Small intestine (tissue), 7 donors: ENCODE data around the gene FIGN. TPM values are rescaled to one million over a fixed set of nuclear protein-coding genes. Genes with fewer than 3 reads are reported as not detected.

Source experiments
- DNase-seq, 2 donors: peaks; one replicate each; pipeline versions ENCODE4 v3.0.0 to v3.0.0-alpha.2; 2013
- FAIRE-seq: peaks from 2 replicates; lab custom pipeline; 2012; peaks lifted over from hg19 to GRCh38; lab: Jason Lieb, UNC
- H3K27ac ChIP-seq, 3 donors: one replicate each; pipeline ENCODE4 v1.5.1; 2013; ENCODE audit warnings: low read length in 2 of 3, mild to moderate bottlenecking in 2 of 3, control low read depth in 1 of 3, inconsistent platforms in 1 of 3, low read depth in 1 of 3, moderate library complexity in 1 of 3
- H3K27me3 ChIP-seq, 3 donors: one replicate each; pipeline ENCODE4 v1.6.1; 2013; ENCODE audit warnings: low read length in 3 of 3, inconsistent platforms in 1 of 3; ENCODE audit not compliant: control insufficient read depth in 3 of 3, insufficient read depth in 3 of 3
- H3K36me3 ChIP-seq, 3 donors: one replicate each; pipeline ENCODE4 v1.6.1; 2013; ENCODE audit warnings: low read length in 3 of 3, inconsistent platforms in 1 of 3, low read depth in 1 of 3, mild to moderate bottlenecking in 1 of 3, moderate library complexity in 1 of 3; ENCODE audit not compliant: control insufficient read depth in 3 of 3, insufficient read depth in 2 of 3
- H3K4me1 ChIP-seq, 3 donors: one replicate each; pipeline ENCODE4 v1.6.1; 2013; ENCODE audit warnings: low read length in 2 of 3, inconsistent platforms in 1 of 3, low read depth in 1 of 3, mild to moderate bottlenecking in 1 of 3, moderate library complexity in 1 of 3; ENCODE audit not compliant: control insufficient read depth in 3 of 3, insufficient read depth in 2 of 3
- H3K4me3 ChIP-seq, 3 donors: one replicate each; pipeline ENCODE4 v1.5.1; 2013; ENCODE audit warnings: low read length in 3 of 3, control low read depth in 1 of 3, inconsistent platforms in 1 of 3, low read depth in 1 of 3, mild to moderate bottlenecking in 1 of 3, moderate library complexity in 1 of 3
- H3K9me3 ChIP-seq, 2 donors: one replicate each; pipeline ENCODE4 v1.6.1; 2013; ENCODE audit warnings: low read depth in 1 of 2, low read length in 1 of 2; ENCODE audit not compliant: control insufficient read depth in 2 of 2, insufficient read depth in 1 of 2
- WGBS, 3 donors: extraction: QIAGEN DNeasy Blood & Tissue Kit; methylation state at CpG; one replicate each; pipeline ENCODE4 v1.1.7; 2013; 5-methylcytosine and 5-hydroxymethylcytosine counted together
- polyA plus RNA-seq, 4 donors: library from polyadenylated mRNA; stranded (reverse) in 3 of 4; unstranded in 1 of 4; fragments of 200-250 nt in 3 of 4; fragments of 120-200 nt in 1 of 4; gene quantifications; one replicate each; pipeline versions ENCODE4 v1.2.1 to v1.2.3, GENCODE V29; 2013
- donor health status: healthy with polysubstance abuse.
- donor health status: control.
- donor health status: control.
- donor health status: Bipolar disorder and iron deficiency.
- donor health status: healthy.

FIGN gene
- polyA plus RNA-seq, 4 donors: 0.27 to 1.0 (median 0.64) TPM; not detected in 1

GRCh38 chr2:163733956-163734355 is 1.9 kb downstream of the FIGN start:
- H3K27ac ChIP-seq: no peak overlapping the region

DNA sequence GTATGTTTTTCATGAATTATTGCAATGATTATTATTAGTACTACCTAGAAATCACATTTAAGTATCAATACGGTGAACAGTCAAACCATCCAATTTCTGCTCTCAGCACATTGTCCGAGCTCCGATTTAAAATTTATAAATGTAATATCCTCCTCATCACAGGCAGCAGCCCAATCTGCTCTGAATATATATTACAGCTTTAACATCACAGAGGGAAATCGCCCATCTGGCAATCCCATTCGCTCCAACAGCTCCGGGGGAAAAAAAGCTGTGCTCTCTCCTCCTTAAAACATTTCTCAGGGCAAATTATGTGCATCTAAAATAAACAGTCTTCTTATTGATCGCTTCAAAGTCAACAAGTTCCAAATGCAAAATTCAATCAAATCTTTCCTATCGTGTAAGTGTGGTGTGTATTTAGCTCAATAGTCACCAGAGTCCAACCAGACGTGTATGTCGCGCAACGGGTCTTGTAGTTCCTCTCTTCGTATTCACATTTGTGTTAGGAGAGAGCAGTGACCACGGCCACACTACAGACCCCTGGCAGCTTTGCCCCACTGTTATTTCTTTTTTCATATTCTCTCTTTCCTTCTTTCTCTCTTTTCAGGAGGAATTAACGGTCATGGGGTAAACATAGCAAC is 2.4 kb downstream of the FIGN start:
- FAIRE-seq (no peak), DNase-seq (no peak)
- no peak overlapping the region for H3K4me3 ChIP-seq
- H3K27ac ChIP-seq: peak overlapping the region in 1 of 3 donors; percentile 52
- H3K9me3 ChIP-seq: no peaks in the 10 kb centered on the region
- 54 to 68% (median 66%) methylated on average over 15 of the region's 15 CpGs for WGBS, 3 donors
- H3K36me3 ChIP-seq: no peaks in the 10 kb centered on the region
- peaks cover 0 to 19% (median 3%) of the 10 kb centered on the region in 3 donors for H3K27me3 ChIP-seq
- peaks cover 0 to 7% (median 0%) of the 10 kb centered on the region in 3 donors for H3K4me1 ChIP-seq

More at GRCh38 chr2:163733956-163734355, 1.9 kb downstream of the FIGN start:
- H3K36me3 ChIP-seq: no peaks in the 10 kb centered on the region
- no peak overlapping the region for H3K4me3 ChIP-seq
- DNase-seq (no peak), FAIRE-seq (no peak)
- WGBS, 3 donors: 56 to 75% (median 71%) methylated on average over 5 of the region's 5 CpGs
- H3K27me3 ChIP-seq: peaks cover 0 to 19% (median 3%) of the 10 kb centered on the region in 3 donors
- H3K9me3 ChIP-seq: no peaks in the 10 kb centered on the region
- peaks cover 0 to 7% (median 0%) of the 10 kb centered on the region in 3 donors for H3K4me1 ChIP-seq

- peaks cover 0 to 7% (median 0%) of the 10 kb centered on the region in 3 donors for H3K4me1 ChIP-seq
- whole genome bisulfite sequencing, 3 donors: 50 to 57% (median 52%) methylated on average over 4 of the region's 4 CpGs
- H3K9me3 ChIP-seq: no peaks in the 10 kb centered on the region
- no peak overlapping the region for H3K4me3 ChIP-seq
- FAIRE-seq: no peak
- DNase-seq: no peak
- no peaks in the 10 kb centered on the region for H3K36me3 ChIP-seq
- peaks cover 0 to 19% (median 3%) of the 10 kb centered on the region in 3 donors for H3K27me3 ChIP-seq
- H3K27ac ChIP-seq: peak overlapping the region in 1 of 3 donors; percentile 49
Observed at GRCh38 chr2:163732727-163733126, 3.1 kb downstream of the FIGN start.

- Histone ChIP-seq H3K4me3 (no peak overlapping the region), H3K4me1 (peaks cover 0 to 6% (median 0%) of the 10 kb centered on the region in 3 donors), H3K27ac (no peak overlapping the region), H3K9me3 (no peaks in the 10 kb centered on the region), H3K27me3 (peaks cover 0 to 13% (median 0%) of the 10 kb centered on the region in 3 donors), H3K36me3 (no peaks in the 10 kb centered on the region)
- FAIRE-seq (no peak), DNase-seq (no peak)
Observed at GRCh38 chr2:163731735-163732134, 4.1 kb downstream of the FIGN start.

- Histone ChIP-seq H3K27me3 (peaks cover 0 to 8% (median 0%) of the 10 kb centered on the region in 3 donors), H3K36me3 (no peaks in the 10 kb centered on the region), H3K4me1 (peaks cover 0 to 4% (median 0%) of the 10 kb centered on the region in 3 donors), H3K27ac (no peak overlapping the region), H3K4me3 (no peak overlapping the region), H3K9me3 (no peaks in the 10 kb centered on the region)
- DNase-seq: no peak
- no peak for FAIRE-seq
- WGBS, 3 donors: 51 to 79% (median 55%) methylated on average over 1 of the region's 1 CpG
Observed at GRCh38 chr2:163730556-163730955, 5.3 kb downstream of the FIGN start.

- no peak overlapping the region for H3K4me3 ChIP-seq
- H3K36me3 ChIP-seq: no peaks in the 10 kb centered on the region
- H3K9me3 ChIP-seq: no peaks in the 10 kb centered on the region
- H3K27ac ChIP-seq: no peak overlapping the region
- H3K27me3 ChIP-seq: peaks cover 0 to 2% (median 0%) of the 10 kb centered on the region in 3 donors
- FAIRE-seq (no peak), DNase-seq (no peak)
- WGBS, 3 donors: 68 to 80% (median 73%) methylated on average over 4 of the region's 4 CpGs
- no peaks in the 10 kb centered on the region for H3K4me1 ChIP-seq
Observed at GRCh38 chr2:163729636-163730273, 6.1 kb downstream of the FIGN start.

GRCh38 chr2:163723881-163724280 is 11.9 kb downstream of the FIGN start:
- Histone ChIP-seq H3K36me3 (no peaks in the 10 kb centered on the region), H3K9me3 (no peaks in the 10 kb centered on the region), H3K4me3 (no peak overlapping the region), H3K4me1 (no peaks in the 10 kb centered on the region), H3K27me3 (no peaks in the 10 kb centered on the region), H3K27ac (no peak overlapping the region)
- WGBS, 3 donors: 73 to 83% (median 78%) methylated on average over 4 of the region's 4 CpGs
- DNase-seq: no peak
- no peak for FAIRE-seq

- 76 to 84% (median 78%) methylated on average over 3 of the region's 3 CpGs for WGBS, 3 donors
Observed at GRCh38 chr2:163723348-163723747, 12.5 kb downstream of the FIGN start.

More at GRCh38 chr2:163723348-163723747, 12.5 kb downstream of the FIGN start:
- FAIRE-seq: no peak
- Histone ChIP-seq H3K27me3 (no peaks in the 10 kb centered on the region), H3K4me1 (no peaks in the 10 kb centered on the region), H3K9me3 (no peaks in the 10 kb centered on the region), H3K27ac (no peak overlapping the region), H3K4me3 (no peak overlapping the region), H3K36me3 (no peaks in the 10 kb centered on the region)
- DNase-seq: no peak
